Tibial nerve (tissue), 4 donors: ENCODE results near the gene WDR27.

Experiments used
- CTCF ChIP-seq, 5 experiments: fragments of 200-600 bp in 3 of 5; fragments of 450-650 bp in 2 of 5; sonication (generic) in 3 of 5; IDR thresholded peaks; one replicate each; pipeline ENCODE4 v1.5.1; 2016 to 2019; ENCODE audit warnings: antibody characterized with exemption in 5 of 5, mild to moderate bottlenecking in 3 of 5, moderate library complexity in 2 of 5
- EP300 ChIP-seq, 2 donors: sonication (generic); formaldehyde crosslinking; IDR thresholded peaks; one replicate each; pipeline ENCODE4 v1.6.1; 2017; ENCODE audit warnings: antibody characterized with exemption in 2 of 2, mild to moderate bottlenecking in 1 of 2
- POLR2A ChIP-seq, 2 donors: fragments of 450-650 bp; IDR thresholded peaks; one replicate each; pipeline ENCODE4 v1.6.1; 2017; ENCODE audit warnings: antibody characterized with exemption in 2 of 2, mild to moderate bottlenecking in 2 of 2, moderate library complexity in 2 of 2

GRCh38 chr6:169689287-169689686, 12.5 kb downstream of the WDR27 start:
- TF ChIP-seq CTCF (IDR thresholded peaks at IDR 0.05): no peak
- no peak for TF ChIP-seq POLR2A (IDR thresholded peaks at IDR 0.05)
- TF ChIP-seq EP300 (IDR thresholded peaks at IDR 0.05): no peak
